Activated T-helper 9 cell treated with anti-CD3 and anti-CD28 coated beads, Interleukin-2, amount 50 U/mL, for 16 hours (primary cell): ENCODE results near the gene TMEM91.

ENCODE experiments used
- DNase-seq: peaks from one replicate; pipeline ENCODE4 v3.0.0-alpha.2; 2020; ENCODE audit warnings: low read depth

The TMEM91 gene

GRCh38 chr19:41411100-41411967, 35.0 kb downstream of the TMEM91 start:
- DNase-seq = no peak

- no peak for DNase-seq
Observed at GRCh38 chr19:41411968-41412265, 35.6 kb downstream of the TMEM91 start.

- DNase-seq = no peak
Observed at GRCh38 chr19:41412953-41413352, 36.6 kb downstream of the TMEM91 start.

- no peak for DNase-seq
Observed at GRCh38 chr19:41413947-41414346, 37.6 kb downstream of the TMEM91 start.

- no peak for DNase-seq
Observed at GRCh38 chr19:41414461-41414860, 38.1 kb downstream of the TMEM91 start.

- DNase-seq = no peak
Observed at GRCh38 chr19:41415154-41415571, 38.8 kb downstream of the TMEM91 start.

GRCh38 chr19:41416194-41416674, 39.9 kb downstream of the TMEM91 start:
- no peak for DNase-seq

- DNase-seq = no peak
Observed at GRCh38 chr19:41420101-41420880, 44.0 kb downstream of the TMEM91 start.

GRCh38 chr19:41421314-41421713, 45.0 kb downstream of the TMEM91 start:
- no peak for DNase-seq

- no peak for DNase-seq
Observed at GRCh38 chr19:41421973-41422372, 45.6 kb downstream of the TMEM91 start.

- DNase-seq = no peak
Observed at GRCh38 chr19:41422456-41422855, 46.1 kb downstream of the TMEM91 start.

GRCh38 chr19:41422955-41423354, 46.6 kb downstream of the TMEM91 start:
- DNase-seq = no peak

- DNase-seq = no peak
Observed at GRCh38 chr19:41424335-41425173, 48.2 kb downstream of the TMEM91 start.

- DNase-seq = no peak
Observed at GRCh38 chr19:41425174-41426115, 49.1 kb downstream of the TMEM91 start.

GRCh38 chr19:41426116-41426841, 49.9 kb downstream of the TMEM91 start:
- DNase-seq = no peak

- DNase-seq = peak; percentile 34
Observed at GRCh38 chr19:41426952-41427646, 50.8 kb downstream of the TMEM91 start, which contains the start of gene B3GNT8. TSS of gene B3GNT8 (minus strand) at chr19:41427374. CDS start at chr19:41426778, 596 bp downstream.

- peak; percentile 24 for DNase-seq
Observed at GRCh38 chr19:41427647-41428480, 51.5 kb downstream of the TMEM91 start.

GRCh38 chr19:41428481-41428859, 52.1 kb downstream of the TMEM91 start:
- no peak for DNase-seq

GRCh38 chr19:41430922-41431321, 54.6 kb downstream of the TMEM91 start:
- no peak for DNase-seq
